Measurements from ENCODE around the gene E2F1. TPM values are rescaled to one million over a fixed set of nuclear protein-coding genes. Genes with fewer than 3 reads are reported as not detected.
"Not testable (repeated sequence)": the region's sequence is repeated elsewhere in the genome, so short reads cannot be mapped to it uniquely, and the experiment has no call there.

Gene E2F1
- total RNA-seq, 1 donor, result 23.7 TPM

GRCh38 chr20:33702861-33703260, 16.7 kb upstream of the E2F1 start:
- no peak overlapping the region for H3K4me3 ChIP-seq (ENCODE audit: low read depth, low read length)
- DNase-seq (ENCODE audit: low read depth), result no peak
- TF ChIP-seq CTCF (IDR thresholded peaks at IDR 0.05; ENCODE audit: insufficient read depth, low read length), result no peak

GRCh38 chr20:33701629-33702450, 15.7 kb upstream of the E2F1 start:
- H3K4me3 ChIP-seq (ENCODE audit: low read depth, low read length), result no peak overlapping the region
- DNase-seq (ENCODE audit: low read depth), result no peak
- no peak for TF ChIP-seq CTCF (IDR thresholded peaks at IDR 0.05; ENCODE audit: insufficient read depth, low read length)

- H3K4me3 ChIP-seq (ENCODE audit: low read depth, low read length); DNase-seq (ENCODE audit: low read depth): not testable (repeated sequence)
Measured at GRCh38 chr20:33700696-33701441, 14.7 kb upstream of the E2F1 start.

GRCh38 chr20:33698966-33699365, 12.8 kb upstream of the E2F1 start:
- not testable (repeated sequence) for DNase-seq (ENCODE audit: low read depth); H3K4me3 ChIP-seq (ENCODE audit: low read depth, low read length)

- TF ChIP-seq CTCF (IDR thresholded peaks at IDR 0.05; ENCODE audit: insufficient read depth, low read length), result no peak
- DNase-seq (ENCODE audit: low read depth), result peak; percentile 89
- H3K4me3 ChIP-seq (ENCODE audit: low read depth, low read length), result no peak overlapping the region
Measured at GRCh38 chr20:33697129-33697528, 10.9 kb upstream of the E2F1 start.

GRCh38 chr20:33696448-33696847, 10.3 kb upstream of the E2F1 start:
- DNase-seq (ENCODE audit: low read depth), result no peak
- no peak for TF ChIP-seq CTCF (IDR thresholded peaks at IDR 0.05; ENCODE audit: insufficient read depth, low read length)
- no peak overlapping the region for H3K4me3 ChIP-seq (ENCODE audit: low read depth, low read length)

- TF ChIP-seq CTCF (IDR thresholded peaks at IDR 0.05; ENCODE audit: insufficient read depth, low read length), result no peak
- no peak overlapping the region for H3K4me3 ChIP-seq (ENCODE audit: low read depth, low read length)
- DNase-seq (ENCODE audit: low read depth), result no peak
Measured at GRCh38 chr20:33694639-33695012, 8.4 kb upstream of the E2F1 start.

All from fibroblast of the aortic adventitia (primary cell).